Peyer's patch (tissue), 4 donors: ENCODE results near the gene MRTFB. TPM values are rescaled to one million over a fixed set of nuclear protein-coding genes. Genes with fewer than 3 reads are reported as not detected.

Experiments
- DNase-seq, 3 donors: peaks; one replicate each; pipeline ENCODE4 v3.0.0-alpha.2; 2017 to 2019
- H3K27ac ChIP-seq, 4 donors: fragments of 200-600 bp; sonication (generic); one replicate each; pipeline ENCODE4 v1.5.1; 2016 to 2019
- H3K27me3 ChIP-seq, 2 donors: fragments of 200-600 bp; sonication (generic); one replicate each; pipeline ENCODE4 v1.5.1; 2019
- H3K36me3 ChIP-seq, 3 donors: fragments of 200-600 bp; sonication (generic); one replicate each; pipeline ENCODE4 v1.5.1; 2016 to 2019
- H3K4me1 ChIP-seq, 4 donors: fragments of 200-600 bp; sonication (generic); one replicate each; pipeline ENCODE4 v1.5.1; 2016 to 2019
- H3K4me3 ChIP-seq, 4 donors: fragments of 200-600 bp; sonication (generic); 1 replicate in 3 of 4; 2 replicates in 1 of 4; pipeline ENCODE4 v1.5.1; 2016 to 2019; ENCODE audit warnings: mild to moderate bottlenecking in 1 of 4
- H3K9me3 ChIP-seq, 4 donors: fragments of 200-600 bp; sonication (generic); one replicate each; pipeline ENCODE4 v1.5.1; 2016 to 2019; ENCODE audit warnings: mild to moderate bottlenecking in 1 of 4
- CTCF ChIP-seq, 6 experiments: fragments of 450-650 bp in 4 of 6; fragments of 200-600 bp in 2 of 6; sonication (generic) in 1 of 6; IDR thresholded peaks; one replicate each; pipeline ENCODE4 v1.5.1; 2017 to 2019; ENCODE audit warnings: antibody characterized with exemption in 6 of 6, mild to moderate bottlenecking in 3 of 6, moderate library complexity in 1 of 6
- POLR2A ChIP-seq, 2 donors: fragments of 450-650 bp; IDR thresholded peaks; one replicate each; pipeline ENCODE4 v1.5.1; 2017; ENCODE audit warnings: antibody characterized with exemption in 2 of 2, mild to moderate bottlenecking in 2 of 2, moderate library complexity in 2 of 2
- total RNA-seq, 4 donors: library from RNA; depleted of rRNA; stranded (reverse); fragments of >200 nt; gene quantifications; one replicate each; pipeline ENCODE4 v1.1.0, GENCODE V29; 2016

The MRTFB gene
- total RNA-seq, 4 donors from 2014 or later: 42.2 to 136 (median 68.7) TPM

- TF ChIP-seq CTCF (IDR thresholded peaks at IDR 0.05): no peak
- no peak for TF ChIP-seq POLR2A (IDR thresholded peaks at IDR 0.05)
- Histone ChIP-seq H3K27me3 (no peaks in the 10 kb centered on the region), H3K36me3 (no peaks in the 10 kb centered on the region), H3K9me3 (no peaks in the 10 kb centered on the region), H3K4me1 (no peaks in the 10 kb centered on the region), H3K4me3 (no peak overlapping the region), H3K27ac (no peak overlapping the region)
- no peak for DNase-seq
Measured at GRCh38 chr16:14035092-14035491, 36.0 kb upstream of the MRTFB start.

GRCh38 chr16:14036889-14037288, 34.2 kb upstream of the MRTFB start:
- no peak for TF ChIP-seq POLR2A (IDR thresholded peaks at IDR 0.05)
- no peak for TF ChIP-seq CTCF (IDR thresholded peaks at IDR 0.05)
- Histone ChIP-seq H3K4me1 (no peaks in the 10 kb centered on the region), H3K36me3 (no peaks in the 10 kb centered on the region), H3K9me3 (no peaks in the 10 kb centered on the region), H3K4me3 (no peak overlapping the region), H3K27ac (no peak overlapping the region), H3K27me3 (no peaks in the 10 kb centered on the region)
- peak in 1 of 3 donors; percentile 17 for DNase-seq

- no peaks in the 10 kb centered on the region for H3K9me3 ChIP-seq
- no peak for DNase-seq
- H3K4me1 ChIP-seq: no peaks in the 10 kb centered on the region
- H3K27me3 ChIP-seq: no peaks in the 10 kb centered on the region
- H3K4me3 ChIP-seq: no peak overlapping the region
- H3K27ac ChIP-seq: no peak overlapping the region
- TF ChIP-seq POLR2A (IDR thresholded peaks at IDR 0.05) (no peak), CTCF (IDR thresholded peaks at IDR 0.05) (no peak)
- no peaks in the 10 kb centered on the region for H3K36me3 ChIP-seq
Measured at GRCh38 chr16:14037960-14038359, 33.2 kb upstream of the MRTFB start.

- Histone ChIP-seq H3K36me3 (no peaks in the 10 kb centered on the region), H3K27me3 (no peaks in the 10 kb centered on the region), H3K9me3 (no peaks in the 10 kb centered on the region), H3K4me1 (no peaks in the 10 kb centered on the region), H3K4me3 (no peak overlapping the region), H3K27ac (no peak overlapping the region)
- TF ChIP-seq CTCF (IDR thresholded peaks at IDR 0.05) (no peak), POLR2A (IDR thresholded peaks at IDR 0.05) (no peak)
- no peak for DNase-seq
Measured at GRCh38 chr16:14041164-14041563, 30.0 kb upstream of the MRTFB start.

- H3K4me3 ChIP-seq: no peak overlapping the region
- H3K36me3 ChIP-seq: no peaks in the 10 kb centered on the region
- no peak for TF ChIP-seq POLR2A (IDR thresholded peaks at IDR 0.05)
- TF ChIP-seq CTCF (IDR thresholded peaks at IDR 0.05): no peak
- H3K27me3 ChIP-seq: no peaks in the 10 kb centered on the region
- H3K9me3 ChIP-seq: no peaks in the 10 kb centered on the region
- DNase-seq: peak in 1 of 3 donors; percentile 22
- peak overlapping the region in 1 of 4 donors; percentile 13 for H3K27ac ChIP-seq
- no peaks in the 10 kb centered on the region for H3K4me1 ChIP-seq
Measured at GRCh38 chr16:14042706-14043105, 28.4 kb upstream of the MRTFB start.

- Histone ChIP-seq H3K27ac (peak overlapping the region in 2 of 4 donors; percentile 9 to 33), H3K4me1 (no peaks in the 10 kb centered on the region), H3K36me3 (no peaks in the 10 kb centered on the region), H3K4me3 (no peak overlapping the region), H3K27me3 (no peaks in the 10 kb centered on the region), H3K9me3 (no peaks in the 10 kb centered on the region)
- DNase-seq: peak in 1 of 3 donors; percentile 2
- TF ChIP-seq CTCF (IDR thresholded peaks at IDR 0.05) (no peak), POLR2A (IDR thresholded peaks at IDR 0.05) (no peak)
Measured at GRCh38 chr16:14043278-14043677, 27.8 kb upstream of the MRTFB start.
